HG02870 (cell line): ENCODE data around the gene UNK.
"Not testable (repeated sequence)": the region's sequence is repeated elsewhere in the genome, so short reads cannot be mapped to it uniquely, and the experiment has no call there.

ENCODE experiments used
- ATAC-seq: cut with Tn5 transposase; IDR thresholded peaks from one replicate; pipeline ENCODE4 v1.9.1; 2021; ENCODE audit warnings: mild to moderate bottlenecking, moderate library complexity; ENCODE audit not compliant: unreplicated experiment

The UNK gene

GRCh38 chr17:75773121-75773807 lies 11.3 kb upstream of the UNK start:
- ATAC-seq, result no peak

GRCh38 chr17:75773808-75774470 lies 10.7 kb upstream of the UNK start:
- no peak for ATAC-seq

GRCh38 chr17:75774471-75774990 lies 10.1 kb upstream of the UNK start:
- ATAC-seq, result no peak

GRCh38 chr17:75774991-75775668 lies 9.5 kb upstream of the UNK start:
- no peak for ATAC-seq

- ATAC-seq, result no peak
Observed at GRCh38 chr17:75776386-75777295, 8.0 kb upstream of the UNK start.

- no peak for ATAC-seq
Observed at GRCh38 chr17:75777296-75777922, 7.2 kb upstream of the UNK start.

- ATAC-seq, result not testable (repeated sequence)
Observed at GRCh38 chr17:75778066-75778860, 6.3 kb upstream of the UNK start.

GRCh38 chr17:75778861-75779249 lies 5.8 kb upstream of the UNK start:
- peak; percentile 13 for ATAC-seq

GRCh38 chr17:75779250-75779986 lies 5.2 kb upstream of the UNK start:
- peak; percentile 69 for ATAC-seq

- no peak for ATAC-seq
Observed at GRCh38 chr17:75779987-75780889, 4.4 kb upstream of the UNK start.

GRCh38 chr17:75783069-75783783 lies 1.4 kb upstream of the UNK start:
- ATAC-seq, result no peak

- no peak for ATAC-seq
Observed at GRCh38 chr17:75783803-75784472, 668 bp upstream of the UNK start.

GRCh38 chr17:75785016-75785890 lies 647 bp downstream of the UNK start:
- ATAC-seq, result peak; percentile 55

GRCh38 chr17:75791254-75791653 lies 6.6 kb downstream of the UNK start:
- no peak for ATAC-seq

GRCh38 chr17:75793460-75793859 lies 8.9 kb downstream of the UNK start:
- no peak for ATAC-seq
